Parathyroid adenoma (tissue), 2 donors: ENCODE results near the gene HES6.
"Not testable (repeated sequence)": the region's sequence is repeated elsewhere in the genome, so short reads cannot be mapped to it uniquely, and the experiment has no call there.

Experiments used
- H2AFZ ChIP-seq: fragments of 300-600 bp; sonication (generic); one replicate; pipeline ENCODE4 v1.7.0; 2017; ENCODE audit warnings: antibody characterized with exemption, mild to moderate bottlenecking
- H3K27ac ChIP-seq: fragments of 300-600 bp; sonication (generic); one replicate; pipeline ENCODE4 v1.7.0; 2017
- H3K27me3 ChIP-seq: fragments of 300-600 bp; sonication (generic); one replicate; pipeline ENCODE4 v1.7.0; 2017; ENCODE audit warnings: low read length; ENCODE audit not compliant: control insufficient read depth, insufficient read depth
- H3K36me3 ChIP-seq: fragments of 300-600 bp; sonication (generic); one replicate; pipeline ENCODE4 v1.7.0; 2017; ENCODE audit warnings: low read length; ENCODE audit not compliant: control insufficient read depth, insufficient read depth
- H3K4me1 ChIP-seq: fragments of 300-600 bp; sonication (generic); one replicate; pipeline ENCODE4 v1.7.0; 2017; ENCODE audit warnings: control low read depth
- H3K4me2 ChIP-seq: fragments of 300-600 bp; sonication (generic); one replicate; pipeline ENCODE4 v1.7.0; 2017; ENCODE audit warnings: low read length
- H3K4me3 ChIP-seq: fragments of 300-600 bp; sonication (generic); one replicate; pipeline ENCODE4 v1.7.0; 2017; ENCODE audit warnings: low read depth, low read length
- H3K79me2 ChIP-seq: fragments of 300-600 bp; sonication (generic); one replicate; pipeline ENCODE4 v1.7.0; 2017; ENCODE audit warnings: control low read depth
- H3K9ac ChIP-seq: fragments of 300-600 bp; sonication (generic); one replicate; pipeline ENCODE4 v1.7.0; 2017; ENCODE audit warnings: mild to moderate bottlenecking
- H3K9me3 ChIP-seq: fragments of 300-600 bp; sonication (generic); one replicate; pipeline ENCODE4 v1.7.0; 2017; ENCODE audit warnings: low read length; ENCODE audit not compliant: control insufficient read depth
- TF ChIP-seq, protein P1 (sequence below): fragments of 300-600 bp; sonication (generic); IDR thresholded peaks from one replicate; pipeline ENCODE4 v1.7.0; 2017; ENCODE audit warnings: antibody characterized with exemption, mild to moderate bottlenecking
- donor health status: primary hyperparathyroidism.

HES6 gene

DNA sequence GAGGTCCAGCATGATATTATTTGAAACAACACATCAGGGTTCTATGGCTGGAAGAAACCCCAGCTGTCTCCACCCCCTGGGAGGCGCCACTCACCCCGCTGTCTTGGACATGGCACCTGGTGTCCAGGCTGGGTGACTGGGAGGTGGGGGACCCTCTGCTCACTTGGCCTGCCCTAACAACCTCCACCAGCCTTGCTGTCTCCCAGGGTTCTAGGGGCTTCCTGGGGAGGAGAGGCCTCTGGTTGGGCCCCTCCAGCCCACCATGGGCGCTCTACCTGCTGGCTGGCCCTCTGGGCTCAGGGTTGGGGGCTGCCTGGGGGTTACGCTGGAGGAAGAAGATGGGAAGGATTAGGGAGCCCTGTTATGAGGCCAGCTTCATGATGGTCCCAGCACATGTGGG, 32.3 kb upstream of the HES6 start:
- H2AFZ ChIP-seq, result no peak overlapping the region
- H3K79me2 ChIP-seq, result no peaks in the 10 kb centered on the region
- H3K4me3 ChIP-seq, result no peak overlapping the region
- no peaks in the 10 kb centered on the region for H3K9me3 ChIP-seq
- no peak overlapping the region for H3K9ac ChIP-seq
- no peaks in the 10 kb centered on the region for H3K4me1 ChIP-seq
- H3K27ac ChIP-seq, result no peak overlapping the region
- no peaks in the 10 kb centered on the region for H3K36me3 ChIP-seq
- TF ChIP-seq, protein P1, sequence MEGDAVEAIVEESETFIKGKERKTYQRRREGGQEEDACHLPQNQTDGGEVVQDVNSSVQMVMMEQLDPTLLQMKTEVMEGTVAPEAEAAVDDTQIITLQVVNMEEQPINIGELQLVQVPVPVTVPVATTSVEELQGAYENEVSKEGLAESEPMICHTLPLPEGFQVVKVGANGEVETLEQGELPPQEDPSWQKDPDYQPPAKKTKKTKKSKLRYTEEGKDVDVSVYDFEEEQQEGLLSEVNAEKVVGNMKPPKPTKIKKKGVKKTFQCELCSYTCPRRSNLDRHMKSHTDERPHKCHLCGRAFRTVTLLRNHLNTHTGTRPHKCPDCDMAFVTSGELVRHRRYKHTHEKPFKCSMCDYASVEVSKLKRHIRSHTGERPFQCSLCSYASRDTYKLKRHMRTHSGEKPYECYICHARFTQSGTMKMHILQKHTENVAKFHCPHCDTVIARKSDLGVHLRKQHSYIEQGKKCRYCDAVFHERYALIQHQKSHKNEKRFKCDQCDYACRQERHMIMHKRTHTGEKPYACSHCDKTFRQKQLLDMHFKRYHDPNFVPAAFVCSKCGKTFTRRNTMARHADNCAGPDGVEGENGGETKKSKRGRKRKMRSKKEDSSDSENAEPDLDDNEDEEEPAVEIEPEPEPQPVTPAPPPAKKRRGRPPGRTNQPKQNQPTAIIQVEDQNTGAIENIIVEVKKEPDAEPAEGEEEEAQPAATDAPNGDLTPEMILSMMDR, result no peak
- H3K27me3 ChIP-seq, result no peaks in the 10 kb centered on the region
- H3K4me2 ChIP-seq, result no peak overlapping the region

DNA sequence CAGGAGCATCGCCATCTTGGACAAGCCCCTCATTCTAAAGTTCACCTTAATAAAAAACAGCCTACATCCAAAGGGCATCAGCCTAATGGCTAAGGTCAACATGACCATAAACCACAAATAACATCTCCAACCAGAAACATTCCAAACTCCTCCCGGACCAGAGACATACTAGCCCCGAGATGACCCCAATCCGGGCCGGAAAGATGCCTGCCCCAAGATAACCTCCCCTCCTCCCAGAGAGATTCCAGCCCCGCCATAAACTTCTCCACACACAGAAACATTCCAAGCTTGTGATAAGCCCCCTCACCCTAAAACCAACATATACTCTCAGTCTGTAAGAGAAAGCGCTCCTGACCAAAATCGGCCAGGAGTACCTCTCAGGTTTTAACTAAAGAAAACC, 31.8 kb upstream of the HES6 start:
- not testable (repeated sequence) for H3K4me1 ChIP-seq, H3K9ac ChIP-seq, H3K4me3 ChIP-seq, H3K79me2 ChIP-seq, H3K27ac ChIP-seq, H3K36me3 ChIP-seq, H3K9me3 ChIP-seq, H3K4me2 ChIP-seq, H2AFZ ChIP-seq, H3K27me3 ChIP-seq

DNA sequence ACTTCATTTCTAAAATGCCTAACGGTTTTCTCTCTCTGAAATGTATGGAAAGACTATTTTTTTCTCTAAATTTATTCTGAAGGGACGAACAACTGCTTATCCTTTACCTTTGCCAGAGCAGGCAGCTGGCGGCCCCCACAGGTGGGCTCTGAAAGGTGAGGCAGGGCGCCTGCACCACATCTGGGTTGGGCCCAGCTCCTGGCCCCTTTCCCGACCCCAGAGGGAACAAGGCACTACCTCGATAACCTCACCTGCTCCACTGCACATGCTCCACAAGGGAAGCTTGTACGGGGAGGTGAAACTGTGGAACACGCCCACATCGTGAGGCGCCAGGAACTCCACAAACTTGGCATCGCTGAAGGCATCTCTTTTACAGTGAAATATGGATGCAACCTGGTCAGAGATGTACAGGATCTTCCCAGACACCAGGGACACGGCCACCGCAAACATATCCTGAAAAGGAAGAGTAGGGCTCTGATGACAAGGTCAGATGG, 31.3 kb upstream of the HES6 start:
- no peaks in the 10 kb centered on the region for H3K36me3 ChIP-seq

DNA sequence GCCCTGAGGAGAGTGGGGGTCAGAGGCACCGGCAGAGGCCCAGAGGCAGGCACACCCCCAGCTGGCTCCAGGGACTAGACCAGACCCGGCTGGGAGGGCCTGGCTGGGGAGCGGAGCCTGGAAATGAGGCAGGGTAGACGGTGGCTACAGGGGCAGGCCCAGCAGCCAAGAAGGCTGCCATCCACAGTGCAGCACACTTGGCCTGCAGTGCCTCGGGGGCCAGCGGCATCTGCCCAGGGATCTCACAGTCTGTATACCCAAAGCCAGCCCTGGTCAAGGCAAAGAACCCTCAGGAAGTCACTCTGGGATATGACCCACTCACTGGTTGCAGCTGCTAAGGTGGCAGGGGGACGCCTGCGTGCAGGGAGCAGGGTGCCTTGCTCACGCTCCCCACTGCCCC, 30.8 kb upstream of the HES6 start:
- no peaks in the 10 kb centered on the region for H3K27me3 ChIP-seq
- H3K9me3 ChIP-seq, result no peaks in the 10 kb centered on the region
- H3K9ac ChIP-seq, result no peak overlapping the region
- no peak overlapping the region for H3K27ac ChIP-seq
- no peaks in the 10 kb centered on the region for H3K79me2 ChIP-seq
- TF ChIP-seq, protein P1, result no peak
- H2AFZ ChIP-seq, result no peak overlapping the region
- H3K4me1 ChIP-seq, result no peaks in the 10 kb centered on the region
- no peaks in the 10 kb centered on the region for H3K36me3 ChIP-seq
- no peak overlapping the region for H3K4me3 ChIP-seq
- no peak overlapping the region for H3K4me2 ChIP-seq

More for the DNA sequence above, 31.3 kb upstream of the HES6 start:
- no peaks in the 10 kb centered on the region for H3K79me2 ChIP-seq
- no peak overlapping the region for H3K9ac ChIP-seq
- TF ChIP-seq, protein P1, result no peak
- H3K27me3 ChIP-seq, result no peaks in the 10 kb centered on the region
- no peak overlapping the region for H2AFZ ChIP-seq
- H3K27ac ChIP-seq, result no peak overlapping the region
- no peak overlapping the region for H3K4me3 ChIP-seq
- no peaks in the 10 kb centered on the region for H3K9me3 ChIP-seq
- no peaks in the 10 kb centered on the region for H3K4me1 ChIP-seq
- H3K4me2 ChIP-seq, result no peak overlapping the region

DNA sequence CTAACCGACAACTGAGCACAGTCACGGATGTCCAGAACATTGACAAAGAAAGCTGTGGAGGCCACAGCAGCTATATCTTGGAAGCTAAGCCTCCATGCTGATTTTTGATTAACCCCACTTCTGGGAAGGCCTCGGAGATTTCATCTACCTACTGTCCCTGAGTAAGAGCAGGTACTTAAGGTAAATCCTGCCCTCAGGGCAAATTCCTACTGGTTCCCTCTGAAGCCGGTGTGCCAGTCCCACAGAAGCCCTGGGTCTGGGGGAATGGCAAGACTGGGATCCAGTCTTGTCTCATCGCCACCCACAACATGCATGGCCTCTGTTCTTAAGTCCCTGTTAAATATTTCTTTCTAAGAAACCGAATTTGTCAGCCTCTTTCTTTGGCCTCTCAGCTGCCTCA, 29.9 kb upstream of the HES6 start:
- no peaks in the 10 kb centered on the region for H3K36me3 ChIP-seq
- H3K27me3 ChIP-seq, result no peaks in the 10 kb centered on the region
- no peak overlapping the region for H2AFZ ChIP-seq
- no peaks in the 10 kb centered on the region for H3K9me3 ChIP-seq
- TF ChIP-seq, protein P1, result no peak
- H3K4me3 ChIP-seq, result no peak overlapping the region
- H3K9ac ChIP-seq, result no peak overlapping the region
- H3K4me2 ChIP-seq, result no peak overlapping the region
- no peaks in the 10 kb centered on the region for H3K79me2 ChIP-seq
- no peak overlapping the region for H3K27ac ChIP-seq
- H3K4me1 ChIP-seq, result no peaks in the 10 kb centered on the region
